GM20000 (cell line): ENCODE results near the gene DCXR.

ENCODE experiments used
- DNase-seq: peaks from one replicate; pipeline ENCODE4 v3.0.0; 2012; ENCODE audit warnings: low spot score
- TF ChIP-seq, protein P1 (sequence below): IDR thresholded peaks from 2 replicates; pipeline ENCODE4 v1.5.1; 2012; ENCODE audit warnings: mild to moderate bottlenecking, control low read depth; ENCODE audit errors: extremely low read depth, missing control alignments

Gene DCXR

GRCh38 chr17:81993729-81994592 is 43.5 kb downstream of the DCXR start:
- TF ChIP-seq, protein P1, sequence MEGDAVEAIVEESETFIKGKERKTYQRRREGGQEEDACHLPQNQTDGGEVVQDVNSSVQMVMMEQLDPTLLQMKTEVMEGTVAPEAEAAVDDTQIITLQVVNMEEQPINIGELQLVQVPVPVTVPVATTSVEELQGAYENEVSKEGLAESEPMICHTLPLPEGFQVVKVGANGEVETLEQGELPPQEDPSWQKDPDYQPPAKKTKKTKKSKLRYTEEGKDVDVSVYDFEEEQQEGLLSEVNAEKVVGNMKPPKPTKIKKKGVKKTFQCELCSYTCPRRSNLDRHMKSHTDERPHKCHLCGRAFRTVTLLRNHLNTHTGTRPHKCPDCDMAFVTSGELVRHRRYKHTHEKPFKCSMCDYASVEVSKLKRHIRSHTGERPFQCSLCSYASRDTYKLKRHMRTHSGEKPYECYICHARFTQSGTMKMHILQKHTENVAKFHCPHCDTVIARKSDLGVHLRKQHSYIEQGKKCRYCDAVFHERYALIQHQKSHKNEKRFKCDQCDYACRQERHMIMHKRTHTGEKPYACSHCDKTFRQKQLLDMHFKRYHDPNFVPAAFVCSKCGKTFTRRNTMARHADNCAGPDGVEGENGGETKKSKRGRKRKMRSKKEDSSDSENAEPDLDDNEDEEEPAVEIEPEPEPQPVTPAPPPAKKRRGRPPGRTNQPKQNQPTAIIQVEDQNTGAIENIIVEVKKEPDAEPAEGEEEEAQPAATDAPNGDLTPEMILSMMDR: no peak
- no peak for DNase-seq

DNA sequence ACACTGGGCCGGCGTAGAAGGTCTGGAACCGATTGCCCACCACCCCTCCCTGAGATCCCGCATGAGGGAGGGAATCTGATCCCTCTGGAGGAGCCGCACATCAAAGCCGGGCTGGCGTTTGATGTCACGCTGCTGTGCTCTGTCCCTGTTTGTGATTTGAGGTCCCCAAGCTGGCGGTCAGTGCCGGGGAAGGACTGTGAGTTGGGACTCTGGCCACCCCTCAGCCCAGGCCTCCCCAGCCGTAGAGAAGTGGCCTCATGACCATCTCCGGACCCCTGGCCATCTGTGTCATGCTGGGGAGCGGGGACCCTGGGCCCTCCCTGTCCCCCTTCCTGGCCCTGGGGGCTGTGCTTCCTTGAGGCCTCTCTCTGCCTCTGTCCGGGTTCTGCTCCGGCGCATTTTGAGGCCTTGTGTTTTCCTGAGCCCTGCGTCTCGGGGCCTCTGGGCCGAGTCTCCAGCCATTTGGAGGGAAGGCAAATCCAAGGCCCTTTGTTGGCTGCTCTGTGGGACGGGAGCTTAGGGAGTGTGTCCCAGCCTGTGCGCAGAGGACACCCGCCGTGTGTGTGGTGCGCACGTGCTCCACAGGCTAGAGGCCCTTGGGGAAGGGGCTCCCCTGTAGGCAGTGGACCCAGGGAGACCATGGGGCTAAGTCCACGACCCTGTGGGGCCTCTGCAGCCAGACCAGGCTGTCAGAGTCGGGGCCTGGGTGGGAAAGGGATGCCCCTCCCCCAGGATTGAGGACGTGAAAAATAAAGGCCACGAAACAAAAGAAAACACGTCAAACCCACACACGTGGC is 45.0 kb downstream of the DCXR start:
- DNase-seq: no peak
- TF ChIP-seq, protein P1: no peak

DNA sequence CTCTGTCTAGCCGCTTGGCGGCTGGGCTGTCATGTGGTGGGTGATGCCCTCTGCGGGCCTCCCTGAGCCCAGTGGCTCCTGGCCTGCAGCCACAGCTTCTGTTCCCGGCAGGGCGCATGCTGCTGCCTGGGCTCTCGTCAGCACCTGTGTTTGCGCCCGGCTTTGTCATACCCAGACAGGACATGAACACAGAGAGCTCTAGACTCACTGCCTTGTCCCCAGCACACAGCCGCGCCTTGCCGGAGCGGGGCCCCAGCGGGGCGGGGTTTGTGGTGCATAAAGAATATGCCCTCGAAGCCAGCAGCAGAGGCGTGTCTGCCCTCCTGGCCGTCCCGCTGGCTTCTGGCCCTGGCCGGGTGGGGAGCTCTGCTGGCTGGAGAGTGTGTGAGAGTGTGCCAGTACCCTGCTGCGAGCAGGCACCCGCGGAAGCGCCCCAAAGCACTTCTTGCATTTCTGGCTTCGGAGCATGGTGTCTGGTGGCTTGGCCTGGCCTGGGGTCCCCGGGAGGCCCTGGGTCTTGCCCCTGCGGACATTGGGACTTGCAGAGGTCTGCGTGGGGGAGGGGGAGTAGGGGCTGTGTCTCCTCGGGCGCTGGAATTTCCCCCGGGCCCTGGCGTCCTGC is 45.7 kb downstream of the DCXR start:
- no peak for DNase-seq
- TF ChIP-seq, protein P1: no peak

- DNase-seq: no peak
- TF ChIP-seq, protein P1: no peak
These were observed 46.4 kb downstream of the DCXR start for GRCh38 chr17:81990836-81991683.

DNA sequence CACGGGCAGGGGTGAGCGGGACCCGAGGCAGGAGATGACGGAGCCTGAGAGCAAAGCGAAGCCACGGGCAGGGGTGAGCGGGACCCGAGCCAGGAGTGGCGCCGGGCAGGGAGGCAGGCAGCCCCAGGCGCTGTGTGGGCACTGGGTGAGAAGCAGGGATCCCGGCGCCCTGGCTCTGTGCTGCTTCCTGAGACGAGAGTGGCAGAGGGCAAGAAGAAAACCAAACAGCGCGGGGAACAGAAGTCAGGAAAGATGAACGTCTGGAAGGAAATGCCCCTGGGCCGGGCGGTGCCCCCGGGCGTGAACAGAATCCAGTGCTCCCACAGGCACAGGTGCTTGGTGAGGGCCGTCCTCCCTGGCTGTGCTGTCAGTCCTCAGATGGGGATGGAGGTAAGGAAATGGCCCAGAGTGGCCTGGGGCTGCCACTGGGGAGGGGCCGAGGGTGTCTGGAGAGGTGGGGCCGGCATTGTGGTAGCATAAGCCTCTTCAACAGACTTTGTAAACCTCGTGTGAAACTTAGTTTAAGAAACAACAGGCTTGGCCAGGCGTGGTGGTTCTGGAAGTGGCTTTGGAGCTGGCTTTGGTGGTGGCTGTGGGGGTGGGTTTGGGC is 50.2 kb downstream of the DCXR start:
- DNase-seq: no peak
- TF ChIP-seq, protein P1: no peak

DNA sequence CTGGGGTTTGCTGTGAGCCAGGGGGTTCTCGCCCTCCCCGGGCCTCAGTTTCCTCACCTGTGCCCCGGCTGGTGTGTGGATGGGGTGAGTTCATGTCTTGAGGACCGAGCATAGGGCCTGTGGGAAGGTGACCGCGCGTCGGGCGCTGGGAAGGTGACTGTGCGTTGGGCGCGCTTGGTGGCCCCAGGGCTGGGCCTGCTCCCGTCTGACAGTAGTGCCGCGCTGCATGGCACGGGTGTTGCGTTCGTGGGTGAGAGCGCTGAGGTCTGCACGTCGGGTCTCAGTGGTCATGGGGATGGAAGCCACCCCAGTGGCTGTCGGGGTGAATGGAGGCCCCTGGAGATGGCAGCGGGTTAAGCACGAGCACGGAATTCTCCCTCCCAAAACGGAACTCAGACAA is 50.9 kb downstream of the DCXR start:
- no peak for DNase-seq
- TF ChIP-seq, protein P1: no peak
